Psoas muscle (tissue), 8 donors: ENCODE measurements around the gene IRX5. TPM values are rescaled to one million over a fixed set of nuclear protein-coding genes. Genes with fewer than 3 reads are reported as not detected.

Experiments used
- ATAC-seq, 4 donors: fragments of 200-7000 bp; cut with Tn5 transposase; one replicate each; pipeline ENCODE4 v1.9.1; 2020; ENCODE audit warnings: moderate library complexity in 3 of 4, mild to moderate bottlenecking in 2 of 4
- DNase-seq, 2 donors: peaks; one replicate each; pipeline ENCODE4 v3.0.0-alpha.2; 2020
- H3K27ac ChIP-seq: fragments of 200-600 bp; one replicate; pipeline ENCODE4 v1.8.0; 2022
- H3K27me3 ChIP-seq, 3 donors: fragments of 200-600 bp in 1 of 3; one replicate each; pipeline versions ENCODE4 v1.6.1 to v1.8.0; 2013 to 2022; ENCODE audit warnings: low read length in 2 of 3, mild to moderate bottlenecking in 2 of 3, moderate library complexity in 1 of 3; ENCODE audit not compliant: insufficient read depth in 3 of 3
- H3K36me3 ChIP-seq, 2 donors: fragments of 200-600 bp in 1 of 2; one replicate each; pipeline versions ENCODE4 v1.6.1 to v1.8.0; 2013 to 2022; ENCODE audit warnings: low read depth in 1 of 2, mild to moderate bottlenecking in 1 of 2, moderate library complexity in 1 of 2; ENCODE audit not compliant: insufficient read depth in 1 of 2
- H3K4me1 ChIP-seq: fragments of 200-600 bp; one replicate; pipeline ENCODE4 v1.8.0; 2022
- H3K4me3 ChIP-seq: fragments of 200-600 bp; one replicate; pipeline ENCODE4 v1.8.0; 2022; ENCODE audit warnings: mild to moderate bottlenecking
- H3K9me3 ChIP-seq: fragments of 200-600 bp; one replicate; pipeline ENCODE4 v1.8.0; 2022
- CTCF ChIP-seq: fragments of 200-600 bp; IDR thresholded peaks from one replicate; pipeline ENCODE4 v1.8.0; 2022; ENCODE audit warnings: antibody characterized with exemption
- WGBS, 3 donors: extraction: QIAGEN DNeasy Blood & Tissue Kit; methylation state at CpG; one replicate each; pipeline versions ENCODE4 v1.1.6 to v1.1.7; 2013; 5-methylcytosine and 5-hydroxymethylcytosine counted together
- intact Hi-C, 2 donors: fragments of 100-400 bp; cut with DNase I; formaldehyde crosslinking; loops; one replicate each; pipeline versions ENCODE4 v1.11.0 to v1.14.2; 2022
- polyA plus RNA-seq, 3 donors: library from polyadenylated mRNA; stranded (reverse); fragments of 200-250 nt; gene quantifications; one replicate each; pipeline ENCODE4 v1.2.3, GENCODE V29; 2013
- total RNA-seq, 4 donors: library from RNA; stranded (reverse); fragmentation: NEBNext Ultra II Directional in 2 of 4; extraction: Animal tissue kit (Norgen Biotek cat#: 25700) in 2 of 4; gene quantifications; one replicate each; pipeline versions ENCODE4 v1.2.1 to v1.2.4, GENCODE V29; 2021 to 2023
- donor health status: healthy with polysubstance abuse.
- donor health status: DM: no; HTN: no; CAD: no; lungs with moderate emphysema.
- donor health status: Bipolar disorder and iron deficiency.
- donor health status: healthy.
- donor health status: DM: yes; HTN: yes; CAD: no.
- donor health status: DM: no; HTN: no; CAD: no.
- donor health status: DM: no; HTN: no; CAD: no.
- donor health status: DM: yes; HTN: yes; CAD: no.

The IRX5 gene
- total and polyA plus RNA-seq, 7 donors = 0.56 to 13.0 (median 5.9) TPM

GRCh38 chr16:54968784-54969183 lies 38.1 kb downstream of the IRX5 start:
- Histone ChIP-seq H3K36me3 (no peaks in the 10 kb centered on the region), H3K27ac (no peak overlapping the region), H3K9me3 (no peaks in the 10 kb centered on the region), H3K27me3 (no peaks in the 10 kb centered on the region), H3K4me3 (no peak overlapping the region), H3K4me1 (no peaks in the 10 kb centered on the region)
- TF ChIP-seq CTCF = no peak
- ATAC-seq = no peak
- 50 to 58% (median 56%) methylated on average over 6 of the region's 6 CpGs for WGBS, 3 donors
- intact Hi-C loops = no loop called here
- no peak for DNase-seq

- no peaks in the 10 kb centered on the region for H3K27me3 ChIP-seq
- intact Hi-C loops = no loop called here
- DNase-seq (no peak), ATAC-seq (no peak)
- H3K9me3 ChIP-seq = no peaks in the 10 kb centered on the region
- no peak overlapping the region for H3K27ac ChIP-seq
- no peaks in the 10 kb centered on the region for H3K36me3 ChIP-seq
- no peak for TF ChIP-seq CTCF
- no peak overlapping the region for H3K4me3 ChIP-seq
- 94 to 97% (median 95%) methylated on average over 5 of the region's 5 CpGs for WGBS, 3 donors
- no peaks in the 10 kb centered on the region for H3K4me1 ChIP-seq
Measured at GRCh38 chr16:54970016-54970415, 39.4 kb downstream of the IRX5 start.

- Histone ChIP-seq H3K27me3 (no peaks in the 10 kb centered on the region), H3K4me3 (no peak overlapping the region), H3K9me3 (no peaks in the 10 kb centered on the region), H3K4me1 (no peaks in the 10 kb centered on the region), H3K27ac (no peak overlapping the region), H3K36me3 (no peaks in the 10 kb centered on the region)
- intact Hi-C loops = no loop called here
- ATAC-seq (no peak), DNase-seq (no peak)
- TF ChIP-seq CTCF = no peak
- WGBS, 3 donors = 34 to 52% (median 39%) methylated on average over 5 of the region's 5 CpGs
Measured at GRCh38 chr16:54974367-54974766, 43.7 kb downstream of the IRX5 start.

- DNase-seq = no peak
- intact Hi-C loops = no loop called here
- Histone ChIP-seq H3K4me3 (no peak overlapping the region), H3K36me3 (no peaks in the 10 kb centered on the region), H3K27ac (no peak overlapping the region), H3K4me1 (no peaks in the 10 kb centered on the region), H3K27me3 (no peaks in the 10 kb centered on the region), H3K9me3 (no peaks in the 10 kb centered on the region)
- 60 to 78% (median 68%) methylated on average over 13 of the region's 13 CpGs for WGBS, 3 donors
- no peak for TF ChIP-seq CTCF
- ATAC-seq = peak in 2 of 4 donors; percentile 54 to 71
Measured at GRCh38 chr16:54976651-54977200, 46.1 kb downstream of the IRX5 start.

- H3K9me3 ChIP-seq = no peaks in the 10 kb centered on the region
- peak in 1 of 4 donors; percentile 19 for ATAC-seq
- no peak overlapping the region for H3K27ac ChIP-seq
- H3K4me1 ChIP-seq = no peaks in the 10 kb centered on the region
- intact Hi-C loops = no loop called here
- TF ChIP-seq CTCF = no peak
- no peaks in the 10 kb centered on the region for H3K36me3 ChIP-seq
- 74 to 85% (median 78%) methylated on average over 4 of the region's 4 CpGs for WGBS, 3 donors
- no peaks in the 10 kb centered on the region for H3K27me3 ChIP-seq
- H3K4me3 ChIP-seq = no peak overlapping the region
- no peak for DNase-seq
Measured at GRCh38 chr16:54977211-54977610, 46.5 kb downstream of the IRX5 start.
